Medulla oblongata (tissue), 1 donor: ENCODE measurements around the gene TASP1.
"Not testable (repeated sequence)": the region's sequence is repeated elsewhere in the genome, so short reads cannot be mapped to it uniquely, and the experiment has no call there.

Experiments used
- DNase-seq: peaks from one replicate; pipeline ENCODE4 v3.0.0-alpha.2; 2015; ENCODE audit errors: extremely low spot score

Gene TASP1

DNA sequence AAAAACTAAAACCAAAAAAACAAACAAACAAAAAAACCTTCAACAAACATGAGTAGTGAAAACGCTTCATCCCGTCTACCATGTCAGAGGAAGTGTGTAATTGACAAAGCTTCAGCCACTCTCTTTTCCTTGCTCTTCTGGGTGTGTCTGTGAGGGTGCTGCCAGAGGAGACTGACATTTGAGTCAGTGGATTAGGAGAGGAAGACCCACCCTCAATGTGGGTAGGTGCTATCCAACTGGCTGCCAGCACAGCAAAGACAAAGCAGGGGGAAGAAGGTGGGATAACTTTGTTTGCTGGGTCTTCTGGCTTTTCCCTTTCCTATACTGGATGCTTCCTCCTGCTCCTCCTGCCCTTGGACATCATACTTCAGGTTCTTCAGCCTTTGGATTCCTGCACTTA lies 145.6 kb downstream of the TASP1 start:
- DNase-seq: no peak

- peak; percentile 38 for DNase-seq
Observed at GRCh38 chr20:13492001-13492481, 146.7 kb downstream of the TASP1 start.

GRCh38 chr20:13487202-13487601 lies 151.5 kb downstream of the TASP1 start:
- DNase-seq: no peak

GRCh38 chr20:13486694-13487093 lies 152.0 kb downstream of the TASP1 start:
- DNase-seq: no peak

DNA sequence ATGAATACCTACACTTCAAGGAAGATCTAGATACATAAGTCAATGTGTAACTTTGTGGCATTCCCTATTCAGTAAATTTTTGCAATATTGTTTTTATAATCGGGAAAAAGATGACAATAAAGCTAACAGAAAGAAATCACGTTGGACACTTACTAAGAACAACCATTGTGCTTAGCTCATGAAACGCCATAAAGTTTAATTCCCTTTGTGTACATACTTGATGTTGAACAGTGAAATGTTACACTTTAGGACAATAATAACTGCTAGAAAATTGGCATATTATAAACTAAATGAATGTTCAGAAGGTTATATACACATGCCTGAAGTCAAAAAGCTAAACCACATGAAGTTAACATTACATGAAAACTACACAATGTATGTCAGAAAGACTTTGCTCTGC lies 153.2 kb downstream of the TASP1 start:
- no peak for DNase-seq

DNA sequence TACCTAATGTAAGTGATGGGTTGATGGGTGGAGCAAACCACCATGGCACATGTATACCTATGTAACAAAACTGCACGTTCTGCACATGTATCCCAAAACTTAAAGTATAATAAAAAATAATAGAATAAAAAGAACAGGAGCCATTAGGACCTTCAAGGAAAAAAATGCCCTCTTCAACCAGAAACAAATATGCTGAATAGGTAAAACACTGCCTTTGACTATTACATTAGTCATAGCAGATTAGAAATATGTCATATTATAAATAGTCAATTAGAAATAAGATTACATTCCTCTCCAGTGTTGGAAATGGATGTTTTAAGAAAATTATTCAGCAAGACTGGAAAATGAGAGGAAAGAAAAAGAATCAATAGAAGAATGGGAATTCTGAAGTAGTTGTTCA lies 153.7 kb downstream of the TASP1 start:
- not testable (repeated sequence) for DNase-seq

- not testable (repeated sequence) for DNase-seq
Observed at GRCh38 chr20:13483472-13483871, 155.3 kb downstream of the TASP1 start.

DNA sequence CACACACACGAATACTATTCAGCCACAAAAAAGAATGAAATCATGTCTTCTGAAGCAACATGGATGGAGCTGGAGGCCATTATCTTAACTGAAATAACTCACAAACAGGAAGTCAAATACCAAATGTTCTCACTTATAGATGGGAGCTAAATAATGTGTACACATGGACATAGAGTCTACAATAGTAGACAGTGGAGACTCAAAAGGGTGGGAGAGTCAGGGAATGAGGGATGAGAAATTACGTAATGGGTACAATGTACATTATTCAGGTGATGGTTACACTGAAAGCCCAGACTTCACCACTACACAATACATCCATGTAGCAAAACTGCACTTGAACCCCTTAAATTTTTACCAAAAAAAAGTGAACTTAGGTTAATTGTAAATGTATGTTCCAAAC lies 160.4 kb downstream of the TASP1 start:
- DNase-seq: no peak

DNA sequence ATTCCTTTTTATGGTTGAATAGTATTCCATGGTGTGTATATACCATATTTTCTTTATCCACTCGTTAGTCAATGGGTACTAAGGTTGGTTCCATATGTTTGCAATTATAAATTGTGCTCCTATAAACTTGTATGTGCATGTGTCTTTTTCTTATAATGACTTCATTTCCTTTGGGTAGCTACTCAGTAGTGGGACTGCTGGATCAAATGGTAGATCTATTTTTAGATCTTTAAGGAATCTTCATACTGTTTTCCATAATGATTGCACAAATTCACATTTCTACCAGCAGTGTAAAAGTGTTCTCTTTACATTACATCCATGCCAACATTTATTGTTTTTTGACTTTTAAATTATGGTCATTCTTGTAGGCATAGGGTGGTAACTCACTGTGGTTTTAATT lies 164.3 kb downstream of the TASP1 start:
- no peak for DNase-seq

GRCh38 chr20:13469262-13469661 lies 169.5 kb downstream of the TASP1 start:
- no peak for DNase-seq

DNA sequence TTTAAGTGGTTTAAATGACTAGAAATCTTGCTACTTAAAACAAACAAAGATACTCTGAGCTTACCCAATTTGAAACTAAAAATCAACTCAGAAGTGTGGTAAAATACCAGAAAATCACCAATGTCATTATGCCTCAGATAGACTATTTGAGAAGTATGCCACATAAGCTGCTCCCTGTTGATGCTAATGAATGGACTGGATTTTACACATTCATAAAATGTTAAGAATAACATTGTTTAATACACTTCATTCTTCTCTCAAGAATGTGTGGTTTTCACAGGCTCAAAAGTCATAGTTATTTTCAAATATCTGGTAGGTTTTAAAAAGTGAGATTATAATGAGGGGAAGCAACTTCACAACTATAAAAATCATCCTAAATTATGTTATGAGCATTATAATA lies 170.6 kb downstream of the TASP1 start:
- no peak for DNase-seq

- DNase-seq: no peak
Observed at GRCh38 chr20:13464702-13465101, 174.0 kb downstream of the TASP1 start.

GRCh38 chr20:13461849-13462458 lies 176.8 kb downstream of the TASP1 start:
- DNase-seq: no peak

- DNase-seq: peak; percentile 37
Observed at GRCh38 chr20:13458860-13459451, 179.8 kb downstream of the TASP1 start.

- DNase-seq: no peak
Observed at GRCh38 chr20:13457487-13457886, 181.2 kb downstream of the TASP1 start.

DNA sequence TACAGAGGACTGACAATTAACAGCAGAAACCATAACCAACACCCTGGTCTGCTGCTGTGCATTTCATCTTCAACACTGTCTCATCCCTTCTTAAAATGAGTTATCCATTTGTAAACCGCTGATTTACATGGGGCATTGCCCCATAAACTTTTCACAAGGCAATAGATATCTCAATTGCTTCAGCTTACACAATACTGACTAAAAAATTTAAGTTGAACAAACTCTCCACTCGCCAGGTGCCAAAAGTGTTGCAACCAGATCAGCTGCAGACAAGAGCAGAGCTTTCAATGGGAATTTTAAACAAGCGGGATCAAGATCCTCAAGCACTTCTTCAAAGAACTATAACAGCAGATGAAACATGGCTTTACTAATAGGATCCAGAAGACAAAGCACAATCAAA lies 183.0 kb downstream of the TASP1 start:
- no peak for DNase-seq

DNA sequence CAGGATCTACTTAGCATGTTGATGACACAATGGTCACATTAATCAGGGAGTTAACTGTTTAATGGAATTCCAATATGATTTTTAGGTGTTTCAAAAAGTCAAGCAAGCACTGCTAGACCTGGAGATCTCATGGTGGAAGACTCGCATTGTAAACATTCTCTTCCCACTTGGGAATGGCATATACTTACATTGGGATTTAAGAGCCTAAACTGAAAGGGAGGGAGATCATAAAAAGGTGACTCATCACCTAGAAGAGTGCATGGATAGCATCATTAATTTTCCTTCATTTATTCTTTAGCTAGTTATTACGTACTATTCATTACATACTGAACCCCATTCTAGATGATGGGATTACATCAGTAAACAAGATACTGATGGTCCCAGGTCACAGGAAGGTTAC lies 185.4 kb downstream of the TASP1 start:
- no peak for DNase-seq

DNA sequence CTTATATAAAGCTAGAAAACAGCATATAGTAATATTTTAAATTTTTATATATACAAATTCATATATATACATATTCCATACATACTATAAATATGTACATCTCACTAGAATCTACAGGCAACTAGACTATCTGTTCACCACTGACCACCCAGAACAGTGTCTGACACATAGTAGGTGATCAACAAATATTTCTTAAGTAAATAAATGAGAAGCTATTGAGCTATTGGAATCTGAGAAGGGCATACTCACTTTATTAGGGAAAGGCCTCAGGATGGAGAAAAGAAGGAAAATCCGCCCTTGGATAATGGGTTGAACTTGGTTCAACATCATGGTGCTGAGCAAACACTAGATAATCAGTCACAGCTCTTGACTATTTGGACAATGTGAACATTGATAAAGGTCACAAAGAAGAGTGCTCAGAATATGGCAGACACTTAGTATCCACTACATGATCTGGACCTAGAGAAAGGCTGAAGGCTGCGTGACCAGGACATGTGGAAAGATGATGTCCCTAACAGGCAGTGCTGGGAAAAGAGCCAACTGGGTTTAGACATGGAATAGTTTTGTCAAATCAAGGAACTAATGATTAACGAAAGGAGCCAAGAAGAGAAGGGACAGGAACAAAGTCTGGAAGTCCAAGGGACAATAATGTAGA lies 186.1 kb downstream of the TASP1 start:
- DNase-seq: no peak

DNA sequence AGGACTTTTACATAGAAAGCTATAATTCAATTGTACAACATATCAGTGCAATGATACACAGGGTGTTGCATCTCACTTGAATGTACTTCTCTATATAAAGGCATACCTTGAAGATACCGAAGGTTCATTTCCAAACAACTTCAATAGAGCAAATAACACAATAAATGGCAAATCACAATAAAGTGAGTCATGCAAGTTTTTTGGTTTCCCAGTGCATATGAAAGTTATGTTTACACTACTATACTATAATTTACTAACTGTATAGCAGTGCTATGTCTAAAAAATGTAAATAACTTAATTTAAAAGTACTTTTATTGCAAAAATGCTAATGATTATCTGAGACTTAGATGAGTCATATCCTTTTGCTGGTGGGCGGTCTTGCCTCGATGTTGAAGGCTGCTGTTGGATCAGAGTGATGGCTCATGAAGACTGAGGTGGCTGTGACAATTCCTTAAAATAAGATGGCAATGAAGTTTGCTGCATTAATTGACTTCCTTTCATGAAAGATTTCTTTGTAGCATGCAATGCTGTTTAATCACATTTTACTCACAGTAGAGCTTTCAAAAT lies 188.8 kb downstream of the TASP1 start:
- DNase-seq: no peak

DNA sequence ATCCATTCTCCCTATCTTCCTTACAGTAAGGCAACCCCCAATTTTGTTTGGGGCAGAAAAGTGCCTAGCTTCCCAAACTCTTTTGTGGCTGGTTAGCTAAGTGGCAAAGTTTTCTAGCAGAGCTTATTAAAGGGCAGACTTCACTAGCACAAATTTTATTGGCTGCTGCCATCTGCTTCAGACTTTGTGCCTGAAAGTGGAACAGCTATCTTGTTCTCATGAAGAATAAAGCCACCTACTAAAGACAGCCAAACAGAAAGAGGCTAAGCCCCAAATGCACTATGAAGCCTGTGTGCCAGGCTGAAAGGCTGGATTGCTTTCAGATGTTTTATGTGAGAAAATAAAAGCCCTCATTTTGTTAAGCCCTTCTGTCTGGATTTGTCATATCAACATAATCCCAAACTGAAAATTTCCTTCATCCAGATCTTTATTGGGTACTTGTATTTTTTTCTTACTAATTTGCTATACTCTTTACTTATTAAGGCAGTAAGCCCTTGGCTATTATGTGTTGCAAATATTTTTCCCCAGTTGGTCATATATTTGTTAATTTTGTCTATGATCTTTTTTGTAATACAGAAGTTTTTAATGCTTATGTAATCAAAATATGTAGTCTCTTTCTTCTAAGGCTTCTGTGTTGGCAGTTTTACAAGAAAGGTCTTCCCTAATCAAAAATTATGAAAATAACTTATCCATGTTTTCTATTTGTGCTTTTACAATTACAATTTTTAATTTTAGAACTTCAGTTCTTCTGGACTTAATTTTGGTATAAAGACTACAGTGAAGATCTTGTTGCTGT lies 191.1 kb downstream of the TASP1 start:
- peak; percentile 41 for DNase-seq

DNA sequence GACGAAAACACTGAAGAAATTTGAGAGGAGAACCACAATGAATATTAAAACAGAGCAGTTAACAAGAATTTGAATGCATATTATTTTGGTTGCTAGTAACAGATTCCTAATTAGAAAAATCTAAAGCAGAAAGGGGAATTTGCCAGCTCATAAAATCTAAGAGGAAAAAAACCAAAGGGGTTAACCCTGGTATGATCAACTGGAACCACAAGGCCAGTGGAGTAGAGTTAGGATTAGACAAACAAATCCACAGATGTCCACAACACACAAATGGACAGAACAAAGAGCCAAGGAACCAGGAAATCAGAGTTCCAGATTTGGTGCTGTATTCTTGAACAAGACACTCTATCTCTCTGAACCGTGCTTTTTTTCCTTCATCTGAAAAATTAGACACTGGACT lies 195.0 kb downstream of the TASP1 start:
- no peak for DNase-seq

DNA sequence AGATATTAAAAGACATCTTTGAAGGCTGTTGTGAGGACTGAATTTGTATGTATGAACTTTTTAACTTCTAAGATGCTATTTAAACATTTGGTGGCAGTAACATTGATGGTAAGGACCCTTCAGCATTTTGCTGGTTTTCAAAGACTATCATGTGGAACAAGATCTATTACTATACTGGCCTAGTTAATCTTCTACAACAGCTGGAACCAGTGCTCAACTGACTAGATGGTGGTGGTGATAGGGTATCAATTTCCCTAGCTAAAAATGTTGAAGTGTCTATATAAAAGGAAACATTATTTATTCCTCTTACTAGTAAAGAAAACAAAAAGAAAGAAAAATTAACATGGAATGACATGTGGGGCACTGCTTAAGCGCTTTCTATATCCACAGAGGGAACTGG lies 195.7 kb downstream of the TASP1 start:
- no peak for DNase-seq
